ENCODE data around the gene OGFOD3. TPM values are rescaled to one million over a fixed set of nuclear protein-coding genes. Genes with fewer than 3 reads are reported as not detected.
"Not testable (repeated sequence)": the region's sequence is repeated elsewhere in the genome, so short reads cannot be mapped to it uniquely, and the experiment has no call there.

The OGFOD3 gene
- total RNA-seq, 1 donor from 2014 or later = 34.7 TPM

- no peaks in the 10 kb centered on the region for H3K36me3 Mint-ChIP-seq (ENCODE audit: low read depth)
- no peak overlapping the region for H3K4me3 Mint-ChIP-seq
- no peak overlapping the region for H3K27ac Mint-ChIP-seq
- H3K4me1 Mint-ChIP-seq (ENCODE audit: low read depth) = peaks cover 20% of the 10 kb centered on the region
- H3K9me3 Mint-ChIP-seq = no peaks in the 10 kb centered on the region
- intact Hi-C loops (cut with micrococcal nuclease) = no loop called here
- H3K27me3 Mint-ChIP-seq (ENCODE audit: insufficient read depth) = peaks cover 51% of the 10 kb centered on the region
- DNase-seq (ENCODE audit: low spot score) = no peak
These were observed 44.4 kb downstream of the OGFOD3 start for GRCh38 chr17:82373731-82374625.

GRCh38 chr17:82373072-82373452, 45.3 kb downstream of the OGFOD3 start:
- H3K36me3 Mint-ChIP-seq (ENCODE audit: low read depth); H3K9me3 Mint-ChIP-seq; H3K4me3 Mint-ChIP-seq; DNase-seq (ENCODE audit: low spot score); intact Hi-C loops (cut with micrococcal nuclease): not testable (repeated sequence)
- Mint-ChIP-seq H3K27me3 (ENCODE audit: insufficient read depth) (peaks cover 46% of the 10 kb centered on the region), H3K4me1 (ENCODE audit: low read depth) (peaks cover 20% of the 10 kb centered on the region), H3K27ac (peak overlapping the region; percentile 24)

GRCh38 chr17:82372249-82373071, 45.9 kb downstream of the OGFOD3 start:
- H3K4me1 Mint-ChIP-seq (ENCODE audit: low read depth) = peaks cover 20% of the 10 kb centered on the region
- no peak overlapping the region for H3K4me3 Mint-ChIP-seq
- intact Hi-C loops (cut with micrococcal nuclease) = no loop called here
- peaks cover 44% of the 10 kb centered on the region for H3K27me3 Mint-ChIP-seq (ENCODE audit: insufficient read depth)
- peak overlapping the region; percentile 24 for H3K27ac Mint-ChIP-seq
- no peaks in the 10 kb centered on the region for H3K9me3 Mint-ChIP-seq
- no peaks in the 10 kb centered on the region for H3K36me3 Mint-ChIP-seq (ENCODE audit: low read depth)
- no peak for DNase-seq (ENCODE audit: low spot score)

- H3K36me3 Mint-ChIP-seq (ENCODE audit: low read depth) = no peaks in the 10 kb centered on the region
- H3K4me1 Mint-ChIP-seq (ENCODE audit: low read depth) = peaks cover 20% of the 10 kb centered on the region
- no peak within 1 kb of the TSS for H3K27ac Mint-ChIP-seq
- DNase-seq (ENCODE audit: low spot score) = no peak
- H3K9me3 Mint-ChIP-seq = no peaks in the 10 kb centered on the region
- H3K4me3 Mint-ChIP-seq = peak within 1 kb of the TSS; percentile 71
- H3K27me3 Mint-ChIP-seq (ENCODE audit: insufficient read depth) = peaks cover 50% of the 10 kb centered on the region
- intact Hi-C loops (cut with micrococcal nuclease) = no loop called here
These were observed 46.8 kb downstream of the OGFOD3 start, which contains the start of gene UTS2R for GRCh38 chr17:82371333-82372248. Gene UTS2R, plus strand, starts transcription at chr17:82371765. Its CDS starts 2,560 bp downstream, at chr17:82374325.

GRCh38 chr17:82370471-82371332, 47.7 kb downstream of the OGFOD3 start:
- peak overlapping the region; percentile 71 for H3K4me3 Mint-ChIP-seq
- H3K36me3 Mint-ChIP-seq (ENCODE audit: low read depth) = no peaks in the 10 kb centered on the region
- peaks cover 21% of the 10 kb centered on the region for H3K4me1 Mint-ChIP-seq (ENCODE audit: low read depth)
- no peaks in the 10 kb centered on the region for H3K9me3 Mint-ChIP-seq
- intact Hi-C loops (cut with micrococcal nuclease) = no loop called here
- H3K27ac Mint-ChIP-seq = no peak overlapping the region
- peaks cover 43% of the 10 kb centered on the region for H3K27me3 Mint-ChIP-seq (ENCODE audit: insufficient read depth)
- DNase-seq (ENCODE audit: low spot score) = no peak

- Mint-ChIP-seq H3K27ac (no peak overlapping the region), H3K4me1 (ENCODE audit: low read depth) (peaks cover 23% of the 10 kb centered on the region), H3K36me3 (ENCODE audit: low read depth) (no peaks in the 10 kb centered on the region), H3K4me3 (no peak overlapping the region), H3K27me3 (ENCODE audit: insufficient read depth) (peaks cover 41% of the 10 kb centered on the region), H3K9me3 (no peaks in the 10 kb centered on the region)
- no peak for DNase-seq (ENCODE audit: low spot score)
- intact Hi-C loops (cut with micrococcal nuclease) = no loop called here
These were observed 49.2 kb downstream of the OGFOD3 start for GRCh38 chr17:82369211-82369610.

- H3K36me3 Mint-ChIP-seq (ENCODE audit: low read depth) = no peaks in the 10 kb centered on the region
- H3K4me3 Mint-ChIP-seq = no peak overlapping the region
These were observed 50.5 kb downstream of the OGFOD3 start for GRCh38 chr17:82367724-82368524.

GRCh38 chr17:82366749-82367148, 51.6 kb downstream of the OGFOD3 start:
- Mint-ChIP-seq H3K27me3 (ENCODE audit: insufficient read depth) (peaks cover 30% of the 10 kb centered on the region), H3K27ac (no peak overlapping the region), H3K4me1 (ENCODE audit: low read depth) (peaks cover 11% of the 10 kb centered on the region), H3K9me3 (no peaks in the 10 kb centered on the region), H3K4me3 (no peak overlapping the region), H3K36me3 (ENCODE audit: low read depth) (no peaks in the 10 kb centered on the region)
- intact Hi-C loops (cut with micrococcal nuclease) = no loop called here
- DNase-seq (ENCODE audit: low spot score) = no peak

More at GRCh38 chr17:82367724-82368524, 50.5 kb downstream of the OGFOD3 start:
- Mint-ChIP-seq H3K27ac (no peak overlapping the region), H3K27me3 (ENCODE audit: insufficient read depth) (peaks cover 33% of the 10 kb centered on the region), H3K9me3 (no peaks in the 10 kb centered on the region), H3K4me1 (ENCODE audit: low read depth) (peaks cover 17% of the 10 kb centered on the region)
- intact Hi-C loops (cut with micrococcal nuclease) = no loop called here
- DNase-seq (ENCODE audit: low spot score) = no peak

- Mint-ChIP-seq H3K9me3 (no peaks in the 10 kb centered on the region), H3K27ac (no peak overlapping the region), H3K4me1 (ENCODE audit: low read depth) (peaks cover 7% of the 10 kb centered on the region), H3K27me3 (ENCODE audit: insufficient read depth) (peaks cover 24% of the 10 kb centered on the region), H3K4me3 (no peak overlapping the region), H3K36me3 (ENCODE audit: low read depth) (no peaks in the 10 kb centered on the region)
- DNase-seq (ENCODE audit: low spot score) = no peak
- intact Hi-C loops (cut with micrococcal nuclease) = no loop called here
These were observed 52.6 kb downstream of the OGFOD3 start for GRCh38 chr17:82365606-82366295.

GRCh38 chr17:82361885-82362633, 56.3 kb downstream of the OGFOD3 start:
- no peaks in the 10 kb centered on the region for H3K9me3 Mint-ChIP-seq
- H3K4me3 Mint-ChIP-seq = no peak overlapping the region
- intact Hi-C loops (cut with micrococcal nuclease) = no loop called here
- H3K36me3 Mint-ChIP-seq (ENCODE audit: low read depth) = no peaks in the 10 kb centered on the region
- no peak for DNase-seq (ENCODE audit: low spot score)
- H3K27ac Mint-ChIP-seq = peak overlapping the region; percentile 34
- H3K4me1 Mint-ChIP-seq (ENCODE audit: low read depth) = peaks cover 15% of the 10 kb centered on the region
- H3K27me3 Mint-ChIP-seq (ENCODE audit: insufficient read depth) = peaks cover 11% of the 10 kb centered on the region
